HL-60 (cell line): ENCODE data around the gene AMOT.

Source experiments
- CTCF ChIP-seq: IDR thresholded peaks from one replicate; pipeline ENCODE4 v1.5.1; 2011; ENCODE audit warnings: low read length, control low read depth, inconsistent platforms; ENCODE audit not compliant: insufficient read depth
- POLR2AphosphoS5 ChIP-seq: IDR thresholded peaks from 2 replicates; pipeline ENCODE4 v1.6.1; 2012; ENCODE audit warnings: low read depth
- TF ChIP-seq, protein P1 (sequence below): IDR thresholded peaks from 2 replicates; pipeline ENCODE4 v1.6.1; 2012; ENCODE audit warnings: low read depth; ENCODE audit not compliant: insufficient replicate concordance

GRCh38 chrX:112867570-112867969 is 26.9 kb upstream of the AMOT start:
- TF ChIP-seq CTCF, result no peak
- TF ChIP-seq POLR2AphosphoS5, result no peak
- TF ChIP-seq, protein P1, sequence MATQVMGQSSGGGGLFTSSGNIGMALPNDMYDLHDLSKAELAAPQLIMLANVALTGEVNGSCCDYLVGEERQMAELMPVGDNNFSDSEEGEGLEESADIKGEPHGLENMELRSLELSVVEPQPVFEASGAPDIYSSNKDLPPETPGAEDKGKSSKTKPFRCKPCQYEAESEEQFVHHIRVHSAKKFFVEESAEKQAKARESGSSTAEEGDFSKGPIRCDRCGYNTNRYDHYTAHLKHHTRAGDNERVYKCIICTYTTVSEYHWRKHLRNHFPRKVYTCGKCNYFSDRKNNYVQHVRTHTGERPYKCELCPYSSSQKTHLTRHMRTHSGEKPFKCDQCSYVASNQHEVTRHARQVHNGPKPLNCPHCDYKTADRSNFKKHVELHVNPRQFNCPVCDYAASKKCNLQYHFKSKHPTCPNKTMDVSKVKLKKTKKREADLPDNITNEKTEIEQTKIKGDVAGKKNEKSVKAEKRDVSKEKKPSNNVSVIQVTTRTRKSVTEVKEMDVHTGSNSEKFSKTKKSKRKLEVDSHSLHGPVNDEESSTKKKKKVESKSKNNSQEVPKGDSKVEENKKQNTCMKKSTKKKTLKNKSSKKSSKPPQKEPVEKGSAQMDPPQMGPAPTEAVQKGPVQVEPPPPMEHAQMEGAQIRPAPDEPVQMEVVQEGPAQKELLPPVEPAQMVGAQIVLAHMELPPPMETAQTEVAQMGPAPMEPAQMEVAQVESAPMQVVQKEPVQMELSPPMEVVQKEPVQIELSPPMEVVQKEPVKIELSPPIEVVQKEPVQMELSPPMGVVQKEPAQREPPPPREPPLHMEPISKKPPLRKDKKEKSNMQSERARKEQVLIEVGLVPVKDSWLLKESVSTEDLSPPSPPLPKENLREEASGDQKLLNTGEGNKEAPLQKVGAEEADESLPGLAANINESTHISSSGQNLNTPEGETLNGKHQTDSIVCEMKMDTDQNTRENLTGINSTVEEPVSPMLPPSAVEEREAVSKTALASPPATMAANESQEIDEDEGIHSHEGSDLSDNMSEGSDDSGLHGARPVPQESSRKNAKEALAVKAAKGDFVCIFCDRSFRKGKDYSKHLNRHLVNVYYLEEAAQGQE, result no peak
